T-helper 2 cell treated with Interferon-gamma antibody and Interleukin-4, amounts not matched to agents 100 ng/mL and 5 ng/mL, for 36 hours (primary cell): ENCODE measurements around the gene CSH2. TPM values are rescaled to one million over a fixed set of nuclear protein-coding genes. Genes with fewer than 3 reads are reported as not detected.
"Not testable (repeated sequence)": the region's sequence is repeated elsewhere in the genome, so short reads cannot be mapped to it uniquely, and the experiment has no call there.

Experiments
- intact Hi-C: fragments of 100-400 bp; cut with micrococcal nuclease; formaldehyde crosslinking; loops from one replicate; pipeline ENCODE4 v1.15.1; 2023
- total RNA-seq: library from RNA; stranded (reverse); gene quantifications from 2 replicates; pipeline ENCODE4 v1.2.3, GENCODE V29; 2022

The CSH2 gene
- not detected in 2 replicates for total RNA-seq

GRCh38 chr17:63873577-63873976 lies at the start of gene CSH2:
TSS of gene CSH2 (minus strand) at chr17:63873677. CDS start at chr17:63873614, 63 bp downstream.
- intact Hi-C loops: not testable (repeated sequence)

DNA sequence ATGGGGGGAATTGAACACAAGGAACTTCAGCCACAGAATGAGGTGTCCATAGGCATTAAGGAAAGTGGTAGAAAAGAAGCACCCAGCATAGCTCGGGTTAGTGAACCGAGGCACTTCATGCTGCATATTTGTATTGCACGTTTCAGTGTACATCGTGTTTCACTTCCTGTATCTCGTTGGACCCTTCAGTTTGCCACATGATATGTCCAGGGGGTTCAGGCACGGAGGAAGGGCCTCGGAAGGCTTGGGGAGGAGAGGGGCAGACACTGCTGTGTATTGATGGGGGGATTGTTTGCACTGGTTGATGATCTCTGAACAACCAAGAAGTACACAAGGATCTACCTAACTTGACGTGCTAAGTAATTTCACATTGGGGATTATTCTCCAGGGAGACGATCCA lies 48.9 kb upstream of the CSH2 start:
- intact Hi-C loops: not testable (repeated sequence)

GRCh38 chr17:63920779-63921178 lies 47.3 kb upstream of the CSH2 start:
- intact Hi-C loops: not testable (repeated sequence)

GRCh38 chr17:63920050-63920449 lies 46.6 kb upstream of the CSH2 start:
- intact Hi-C loops: not testable (repeated sequence)

GRCh38 chr17:63919311-63919723 lies 45.8 kb upstream of the CSH2 start:
- intact Hi-C loops: loop anchor here (1.0 to 5.0 kb wide), 5 partner anchors 27 to 363 kb away; partner anchors contain the start of gene ERN1

DNA sequence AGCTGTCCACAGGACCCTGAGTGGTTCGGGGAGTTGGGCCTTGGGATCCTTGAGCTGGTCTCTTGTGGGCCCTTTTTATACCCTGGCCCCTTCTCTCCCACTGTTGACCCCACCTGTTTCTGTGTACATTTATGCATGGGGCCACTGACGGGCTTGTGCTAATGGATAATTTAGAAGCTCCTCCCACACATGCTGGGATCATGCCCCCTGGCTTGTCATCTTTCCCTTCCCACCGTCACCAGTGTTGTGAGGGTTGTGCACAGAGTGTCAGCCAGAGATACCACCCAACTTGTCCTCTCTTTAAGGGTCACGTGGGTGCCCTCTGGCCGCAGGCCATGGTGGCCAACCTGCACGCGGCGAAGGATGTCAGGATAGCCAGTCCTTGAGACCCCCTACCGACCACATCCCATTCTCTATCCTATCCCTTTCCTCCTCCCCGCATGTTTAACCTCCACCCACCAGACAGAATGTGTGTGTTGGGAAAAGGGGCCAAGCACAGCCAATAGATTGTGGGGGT lies 45.4 kb upstream of the CSH2 start, which contains the start of gene GH1:
TSS of gene GH1 (minus strand) at position 51 of the 517 bp plus-strand sequence. CDS start 63 bp downstream, outside the sequence.
- intact Hi-C loops: loop anchor here (1.0 to 5.0 kb wide), 5 partner anchors 27 to 363 kb away; partner anchors contain the start of gene ERN1

GRCh38 chr17:63918305-63918704 lies 44.8 kb upstream of the CSH2 start:
- intact Hi-C loops: loop anchor here (5.0 kb wide), 1 partner anchor 364 kb away; no protein-coding TSS in a partner anchor

- intact Hi-C loops: loop anchor here (5.0 kb wide), 1 partner anchor 365 kb away; no protein-coding TSS in a partner anchor
Measured at GRCh38 chr17:63917646-63918045, 44.2 kb upstream of the CSH2 start.

GRCh38 chr17:63917206-63917605 lies 43.7 kb upstream of the CSH2 start:
- intact Hi-C loops: loop anchor here (5.0 kb wide), 1 partner anchor 365 kb away; no protein-coding TSS in a partner anchor

GRCh38 chr17:63916566-63917185 lies 43.2 kb upstream of the CSH2 start:
- intact Hi-C loops: loop anchor here (5.0 kb wide), 1 partner anchor 366 kb away; no protein-coding TSS in a partner anchor

DNA sequence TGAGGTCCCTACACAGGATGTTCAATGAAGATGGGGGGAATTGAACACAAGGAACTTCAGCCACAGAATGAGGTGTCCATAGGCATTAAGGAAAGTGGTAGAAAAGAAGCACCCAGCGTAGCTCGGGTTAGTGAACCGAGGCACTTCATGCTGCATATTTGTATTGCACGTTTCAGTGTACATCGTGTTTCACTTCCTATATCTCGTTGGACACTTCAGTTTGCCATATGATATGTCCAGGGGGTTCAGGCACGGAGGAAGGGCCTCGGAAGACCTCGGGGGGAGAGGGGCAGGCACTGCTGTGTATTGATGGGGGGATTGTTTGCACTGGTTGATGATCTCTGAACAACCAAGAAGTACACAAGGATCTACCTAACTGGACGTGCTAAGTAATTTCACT lies 42.3 kb upstream of the CSH2 start:
- intact Hi-C loops: loop anchor here (5.0 kb wide), 1 partner anchor 367 kb away; no protein-coding TSS in a partner anchor

- intact Hi-C loops: no loop called here
Measured at GRCh38 chr17:63914471-63914870, 41.0 kb upstream of the CSH2 start.

DNA sequence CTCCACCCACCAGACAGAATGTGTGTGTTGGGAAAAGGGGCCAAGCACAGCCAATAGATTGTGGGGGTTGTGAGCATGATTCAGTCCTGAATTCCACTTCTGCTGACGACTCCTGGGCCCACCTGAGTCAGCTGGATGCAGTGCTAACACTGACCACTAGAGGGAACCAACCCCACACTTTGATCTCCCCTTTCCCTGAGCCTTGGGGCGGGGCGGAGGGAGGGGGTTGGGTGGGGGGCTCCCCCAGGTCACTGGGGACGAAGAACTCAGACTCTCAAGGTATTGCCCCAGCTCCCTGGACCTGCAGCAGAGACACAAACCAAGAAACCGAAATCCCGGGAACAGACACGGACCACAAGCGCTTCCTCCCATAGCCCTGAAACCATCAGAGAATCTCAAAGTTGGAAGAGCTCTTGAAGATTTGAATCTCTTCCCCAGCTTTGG lies 38.2 kb upstream of the CSH2 start:
- intact Hi-C loops: loop anchor here (2.0 kb wide), 1 partner anchor 35 kb away; no protein-coding TSS in a partner anchor

GRCh38 chr17:63911041-63911635 lies 37.7 kb upstream of the CSH2 start, which contains the start of gene CSHL1:
TSS of gene CSHL1 (minus strand) at chr17:63911258. CDS start at chr17:63911196, 62 bp downstream.
- intact Hi-C loops: loop anchor here (2.0 kb wide), 1 partner anchor 36 kb away; no protein-coding TSS in a partner anchor

DNA sequence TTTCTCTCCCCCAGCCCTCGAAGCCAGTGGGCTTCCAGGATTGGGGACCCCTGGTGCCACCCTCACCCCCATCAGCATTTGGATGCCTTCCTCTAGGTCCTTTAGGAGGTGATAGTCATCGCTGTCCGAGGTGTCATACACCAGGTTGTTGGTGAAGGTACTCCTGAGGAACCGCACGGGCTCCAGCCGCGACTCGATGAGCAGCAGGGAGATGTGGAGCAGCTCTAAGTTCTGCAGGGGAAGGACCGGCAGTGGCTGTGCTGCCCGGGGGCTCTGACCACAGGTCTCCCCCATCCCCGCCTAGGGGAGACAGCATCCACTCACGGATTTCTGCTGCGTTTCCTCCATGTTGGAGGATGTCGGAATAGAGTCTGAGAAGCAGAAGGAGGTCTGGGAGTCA lies 36.6 kb upstream of the CSH2 start:
- intact Hi-C loops: loop anchor here (2.0 kb wide), 1 partner anchor 37 kb away; no protein-coding TSS in a partner anchor

GRCh38 chr17:63909586-63909985 lies 36.1 kb upstream of the CSH2 start:
- intact Hi-C loops: not testable (repeated sequence)

DNA sequence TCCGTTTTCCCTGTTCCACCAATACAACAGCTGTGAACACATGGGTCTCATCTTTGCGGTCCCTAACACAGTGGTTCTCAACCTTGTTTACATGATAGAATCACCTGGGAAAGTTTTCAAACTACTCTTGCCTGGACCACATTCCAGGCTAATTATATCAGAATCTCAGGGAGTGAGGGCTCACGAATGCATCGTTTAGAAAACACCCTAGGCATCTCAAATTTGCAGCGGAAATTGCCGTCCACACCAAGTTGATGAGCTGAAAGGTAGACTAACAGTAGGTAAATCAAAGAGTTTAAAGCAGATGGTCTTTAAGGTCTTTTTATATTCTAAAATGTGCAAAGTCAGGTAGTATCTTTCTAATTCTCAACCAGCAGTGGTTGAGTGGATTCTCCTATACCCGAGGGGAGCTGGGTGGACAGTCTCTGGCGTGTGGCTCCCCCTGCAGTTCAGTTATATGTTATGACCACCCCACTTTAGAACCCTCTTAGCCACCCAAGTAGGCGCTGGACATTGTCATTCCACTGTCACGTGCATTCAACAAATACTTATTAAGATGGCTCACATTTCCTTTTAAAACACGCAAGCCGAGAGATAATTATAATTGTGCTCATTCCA lies 33.8 kb upstream of the CSH2 start:
- intact Hi-C loops: not testable (repeated sequence)

- intact Hi-C loops: not testable (repeated sequence)
Measured at GRCh38 chr17:63904796-63905195, 31.3 kb upstream of the CSH2 start.

DNA sequence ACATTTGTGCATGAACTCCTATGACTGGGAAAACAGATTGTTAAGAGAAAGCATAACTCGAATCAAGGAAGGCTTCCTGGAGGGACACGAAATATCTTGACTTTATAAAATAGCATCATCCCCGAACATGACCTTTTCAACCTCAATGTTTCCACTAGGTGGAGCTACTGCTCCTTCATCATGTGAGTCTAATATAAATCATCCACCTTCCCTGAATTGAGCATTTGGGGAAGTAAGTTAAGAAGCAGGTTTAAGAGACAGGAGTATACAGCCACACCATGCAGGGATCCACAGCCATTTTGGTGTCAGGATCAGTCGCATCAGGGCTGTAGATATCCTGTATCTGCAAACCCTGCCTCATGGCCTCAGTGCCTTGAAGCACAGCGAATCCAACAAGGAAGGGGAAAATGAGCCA lies 30.3 kb upstream of the CSH2 start:
- intact Hi-C loops: not testable (repeated sequence)

GRCh38 chr17:63901971-63902370 lies 28.5 kb upstream of the CSH2 start:
- intact Hi-C loops: not testable (repeated sequence)
